Ishikawa (cell line): Measurements from ENCODE around the gene LMF1.

ENCODE experiments used
- CEBPB ChIP-seq: IDR thresholded peaks from 2 replicates; pipeline ENCODE4 v1.6.1; 2012
- CREB1 ChIP-seq: IDR thresholded peaks from 2 replicates; pipeline ENCODE4 v1.6.1; 2012; ENCODE audit warnings: low read depth
- EGR1 ChIP-seq: IDR thresholded peaks from 2 replicates; pipeline ENCODE4 v1.6.1; 2012
- EP300 ChIP-seq: IDR thresholded peaks from 2 replicates; pipeline ENCODE4 v1.6.1; 2012; ENCODE audit warnings: borderline replicate concordance
- FOXM1 ChIP-seq: IDR thresholded peaks from 2 replicates; pipeline ENCODE4 v1.6.1; 2012; ENCODE audit warnings: low read depth, borderline replicate concordance
- NFIC ChIP-seq: IDR thresholded peaks from 2 replicates; pipeline ENCODE4 v1.6.1; 2012
- RAD21 ChIP-seq: IDR thresholded peaks from 2 replicates; pipeline ENCODE4 v1.6.1; 2012; ENCODE audit warnings: low read depth
- TAF1 ChIP-seq: IDR thresholded peaks from 2 replicates; pipeline ENCODE4 v1.6.1; 2012; ENCODE audit warnings: low read depth, mild to moderate bottlenecking
- TEAD4 ChIP-seq: IDR thresholded peaks from 2 replicates; pipeline ENCODE4 v1.6.1; 2012
- YY1 ChIP-seq: IDR thresholded peaks from 2 replicates; pipeline ENCODE4 v1.6.1; 2012; ENCODE audit warnings: low read depth
- ZBTB7A ChIP-seq: IDR thresholded peaks from 2 replicates; pipeline ENCODE4 v1.6.1; 2012; ENCODE audit warnings: low read depth
- TF ChIP-seq, protein P1 (sequence below): IDR thresholded peaks from 2 replicates; pipeline ENCODE4 v1.6.1; 2012
- TF ChIP-seq, protein P2 (sequence below): IDR thresholded peaks from 2 replicates; pipeline ENCODE4 v1.6.1; 2012; ENCODE audit warnings: low read depth, mild to moderate bottlenecking
- TF ChIP-seq, protein P3 (sequence below): IDR thresholded peaks from 2 replicates; pipeline ENCODE4 v1.6.1; 2012

DNA sequence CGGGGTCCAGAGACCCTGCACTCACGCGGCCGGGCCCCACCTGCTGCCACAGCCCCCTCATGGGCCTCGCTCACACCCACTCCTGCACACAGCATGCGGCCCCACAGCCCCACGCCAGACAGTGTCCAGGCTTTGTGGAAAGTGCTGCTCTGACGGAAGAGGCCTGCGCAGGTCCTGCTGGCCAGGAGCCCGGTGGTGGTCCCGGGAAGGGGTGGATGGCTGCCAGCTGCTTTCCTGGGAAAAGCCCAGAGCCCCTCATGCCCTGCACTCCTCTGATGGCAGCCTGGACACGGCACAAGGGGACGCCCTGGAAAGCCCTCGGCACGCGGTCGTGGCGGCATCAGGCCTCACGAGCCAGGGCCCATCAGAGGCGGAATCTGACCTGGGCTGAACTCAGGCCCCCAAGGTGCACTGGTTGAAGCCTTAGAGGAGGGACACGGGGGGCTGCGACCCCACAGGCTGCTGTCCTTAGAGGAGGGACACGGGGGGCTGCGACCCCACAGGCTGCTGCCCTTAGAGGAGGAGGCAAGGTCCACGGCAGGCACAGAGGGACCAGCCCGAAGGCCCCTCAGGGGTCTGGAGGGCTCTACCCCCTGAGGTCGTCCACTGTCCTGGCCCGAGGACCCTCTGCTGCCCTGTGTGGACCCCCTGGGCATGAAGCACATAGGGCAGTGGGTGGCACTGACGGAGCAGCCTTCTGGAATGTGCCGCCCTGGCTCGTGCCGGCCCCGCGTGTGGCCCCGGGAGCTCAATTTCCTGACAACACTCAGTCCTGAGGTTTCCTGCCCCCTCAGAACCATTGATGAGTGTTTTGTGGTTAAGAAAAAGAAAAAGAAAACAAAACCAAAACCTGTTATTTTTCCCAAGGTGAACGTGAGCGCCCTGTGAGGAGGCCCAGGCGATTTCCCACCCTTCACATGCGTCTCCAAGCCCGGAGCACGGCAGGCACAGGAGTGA lies 32.9 kb upstream of the LMF1 start:
- no peak for TF ChIP-seq YY1
- TF ChIP-seq, protein P1, sequence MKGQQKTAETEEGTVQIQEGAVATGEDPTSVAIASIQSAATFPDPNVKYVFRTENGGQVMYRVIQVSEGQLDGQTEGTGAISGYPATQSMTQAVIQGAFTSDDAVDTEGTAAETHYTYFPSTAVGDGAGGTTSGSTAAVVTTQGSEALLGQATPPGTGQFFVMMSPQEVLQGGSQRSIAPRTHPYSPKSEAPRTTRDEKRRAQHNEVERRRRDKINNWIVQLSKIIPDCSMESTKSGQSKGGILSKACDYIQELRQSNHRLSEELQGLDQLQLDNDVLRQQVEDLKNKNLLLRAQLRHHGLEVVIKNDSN: no peak
- TF ChIP-seq, protein P2, sequence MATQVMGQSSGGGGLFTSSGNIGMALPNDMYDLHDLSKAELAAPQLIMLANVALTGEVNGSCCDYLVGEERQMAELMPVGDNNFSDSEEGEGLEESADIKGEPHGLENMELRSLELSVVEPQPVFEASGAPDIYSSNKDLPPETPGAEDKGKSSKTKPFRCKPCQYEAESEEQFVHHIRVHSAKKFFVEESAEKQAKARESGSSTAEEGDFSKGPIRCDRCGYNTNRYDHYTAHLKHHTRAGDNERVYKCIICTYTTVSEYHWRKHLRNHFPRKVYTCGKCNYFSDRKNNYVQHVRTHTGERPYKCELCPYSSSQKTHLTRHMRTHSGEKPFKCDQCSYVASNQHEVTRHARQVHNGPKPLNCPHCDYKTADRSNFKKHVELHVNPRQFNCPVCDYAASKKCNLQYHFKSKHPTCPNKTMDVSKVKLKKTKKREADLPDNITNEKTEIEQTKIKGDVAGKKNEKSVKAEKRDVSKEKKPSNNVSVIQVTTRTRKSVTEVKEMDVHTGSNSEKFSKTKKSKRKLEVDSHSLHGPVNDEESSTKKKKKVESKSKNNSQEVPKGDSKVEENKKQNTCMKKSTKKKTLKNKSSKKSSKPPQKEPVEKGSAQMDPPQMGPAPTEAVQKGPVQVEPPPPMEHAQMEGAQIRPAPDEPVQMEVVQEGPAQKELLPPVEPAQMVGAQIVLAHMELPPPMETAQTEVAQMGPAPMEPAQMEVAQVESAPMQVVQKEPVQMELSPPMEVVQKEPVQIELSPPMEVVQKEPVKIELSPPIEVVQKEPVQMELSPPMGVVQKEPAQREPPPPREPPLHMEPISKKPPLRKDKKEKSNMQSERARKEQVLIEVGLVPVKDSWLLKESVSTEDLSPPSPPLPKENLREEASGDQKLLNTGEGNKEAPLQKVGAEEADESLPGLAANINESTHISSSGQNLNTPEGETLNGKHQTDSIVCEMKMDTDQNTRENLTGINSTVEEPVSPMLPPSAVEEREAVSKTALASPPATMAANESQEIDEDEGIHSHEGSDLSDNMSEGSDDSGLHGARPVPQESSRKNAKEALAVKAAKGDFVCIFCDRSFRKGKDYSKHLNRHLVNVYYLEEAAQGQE: no peak
- TF ChIP-seq FOXM1: no peak
- TF ChIP-seq EP300: no peak
- TF ChIP-seq, protein P3, sequence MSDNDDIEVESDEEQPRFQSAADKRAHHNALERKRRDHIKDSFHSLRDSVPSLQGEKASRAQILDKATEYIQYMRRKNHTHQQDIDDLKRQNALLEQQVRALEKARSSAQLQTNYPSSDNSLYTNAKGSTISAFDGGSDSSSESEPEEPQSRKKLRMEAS: no peak
- TF ChIP-seq ZBTB7A: no peak
- no peak for TF ChIP-seq CEBPB
- TF ChIP-seq TAF1: no peak
- no peak for TF ChIP-seq RAD21
- TF ChIP-seq EGR1: no peak
- no peak for TF ChIP-seq CREB1
- no peak for TF ChIP-seq TEAD4
- no peak for TF ChIP-seq NFIC
